GM20000 (cell line): ENCODE results near the gene HOXD10.

Experiments
- DNase-seq: peaks from one replicate; pipeline ENCODE4 v3.0.0; 2012; ENCODE audit warnings: low spot score
- TF ChIP-seq, protein P1 (sequence below): IDR thresholded peaks from 2 replicates; pipeline ENCODE4 v1.5.1; 2012; ENCODE audit warnings: mild to moderate bottlenecking, control low read depth; ENCODE audit errors: extremely low read depth, missing control alignments

Gene HOXD10

DNA sequence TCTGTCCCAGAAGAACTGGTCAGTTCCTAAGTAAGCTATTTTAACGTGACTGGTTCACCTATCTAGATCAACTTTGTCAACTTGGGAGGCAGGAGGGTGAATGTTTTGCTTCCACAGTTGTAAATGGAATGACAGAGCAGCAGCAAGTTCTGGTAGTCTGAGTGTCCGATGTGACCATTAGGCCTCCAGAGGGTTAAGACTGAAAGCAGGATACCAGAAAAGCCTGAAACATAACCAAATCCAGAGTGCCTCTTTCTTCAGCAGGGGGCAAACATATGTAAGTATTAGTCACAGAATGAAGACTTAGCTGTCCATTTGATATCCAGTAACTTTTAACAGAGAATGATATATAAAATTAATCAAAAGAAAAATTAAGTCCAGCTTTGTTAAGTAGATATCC is 49.7 kb downstream of the HOXD10 start:
- TF ChIP-seq, protein P1, sequence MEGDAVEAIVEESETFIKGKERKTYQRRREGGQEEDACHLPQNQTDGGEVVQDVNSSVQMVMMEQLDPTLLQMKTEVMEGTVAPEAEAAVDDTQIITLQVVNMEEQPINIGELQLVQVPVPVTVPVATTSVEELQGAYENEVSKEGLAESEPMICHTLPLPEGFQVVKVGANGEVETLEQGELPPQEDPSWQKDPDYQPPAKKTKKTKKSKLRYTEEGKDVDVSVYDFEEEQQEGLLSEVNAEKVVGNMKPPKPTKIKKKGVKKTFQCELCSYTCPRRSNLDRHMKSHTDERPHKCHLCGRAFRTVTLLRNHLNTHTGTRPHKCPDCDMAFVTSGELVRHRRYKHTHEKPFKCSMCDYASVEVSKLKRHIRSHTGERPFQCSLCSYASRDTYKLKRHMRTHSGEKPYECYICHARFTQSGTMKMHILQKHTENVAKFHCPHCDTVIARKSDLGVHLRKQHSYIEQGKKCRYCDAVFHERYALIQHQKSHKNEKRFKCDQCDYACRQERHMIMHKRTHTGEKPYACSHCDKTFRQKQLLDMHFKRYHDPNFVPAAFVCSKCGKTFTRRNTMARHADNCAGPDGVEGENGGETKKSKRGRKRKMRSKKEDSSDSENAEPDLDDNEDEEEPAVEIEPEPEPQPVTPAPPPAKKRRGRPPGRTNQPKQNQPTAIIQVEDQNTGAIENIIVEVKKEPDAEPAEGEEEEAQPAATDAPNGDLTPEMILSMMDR, result no peak
- DNase-seq, result no peak

DNA sequence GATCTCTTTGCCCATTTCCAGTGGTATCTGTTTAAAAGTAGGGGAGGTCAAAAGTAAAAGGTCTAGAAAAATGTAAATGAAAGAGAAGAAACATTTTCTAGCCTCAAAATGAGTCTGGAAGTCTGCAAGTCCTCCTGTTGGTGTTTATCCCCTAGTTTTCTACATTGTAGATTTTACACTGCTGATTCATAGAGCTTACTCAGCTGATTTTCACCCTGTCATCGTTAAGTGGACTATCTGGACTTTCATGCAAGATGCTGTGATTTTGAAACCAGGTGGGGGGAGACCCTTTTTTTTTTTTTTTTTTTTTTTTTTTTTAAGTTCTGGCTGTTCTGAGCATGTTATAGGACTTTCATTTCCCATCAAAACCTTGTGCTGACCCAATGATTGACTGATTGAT is 50.8 kb downstream of the HOXD10 start:
- TF ChIP-seq, protein P1, result no peak
- no peak for DNase-seq

DNA sequence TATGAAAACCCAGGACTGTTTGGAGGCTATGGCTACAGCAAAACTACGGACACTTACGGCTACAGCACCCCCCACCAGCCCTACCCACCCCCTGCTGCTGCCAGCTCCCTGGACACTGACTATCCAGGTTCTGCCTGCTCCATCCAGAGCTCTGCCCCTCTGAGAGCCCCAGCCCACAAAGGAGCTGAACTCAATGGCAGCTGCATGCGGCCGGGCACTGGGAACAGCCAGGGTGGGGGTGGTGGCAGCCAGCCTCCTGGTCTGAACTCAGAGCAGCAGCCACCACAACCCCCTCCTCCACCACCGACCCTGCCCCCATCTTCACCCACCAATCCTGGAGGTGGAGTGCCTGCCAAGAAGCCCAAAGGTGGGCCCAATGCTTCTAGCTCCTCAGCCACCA is 52.6 kb downstream of the HOXD10 start:
- TF ChIP-seq, protein P1, result no peak
- DNase-seq, result no peak
